ENCODE data around the gene AKAP13.

The AKAP13 gene

GRCh38 chr15:85488997-85489396 is 108.6 kb downstream of the AKAP13 start:
- no peaks in the 10 kb centered on the region for H3K27me3 Mint-ChIP-seq
- H3K4me1 Mint-ChIP-seq (ENCODE audit: low read depth) = peaks cover 78% of the 10 kb centered on the region
- no peaks in the 10 kb centered on the region for H3K9me3 Mint-ChIP-seq
- H3K4me3 Mint-ChIP-seq = no peak overlapping the region
- peaks cover 18% of the 10 kb centered on the region for H3K36me3 Mint-ChIP-seq (ENCODE audit: low read depth)
- DNase-seq = no peak
- no peak overlapping the region for H3K27ac Mint-ChIP-seq

DNA sequence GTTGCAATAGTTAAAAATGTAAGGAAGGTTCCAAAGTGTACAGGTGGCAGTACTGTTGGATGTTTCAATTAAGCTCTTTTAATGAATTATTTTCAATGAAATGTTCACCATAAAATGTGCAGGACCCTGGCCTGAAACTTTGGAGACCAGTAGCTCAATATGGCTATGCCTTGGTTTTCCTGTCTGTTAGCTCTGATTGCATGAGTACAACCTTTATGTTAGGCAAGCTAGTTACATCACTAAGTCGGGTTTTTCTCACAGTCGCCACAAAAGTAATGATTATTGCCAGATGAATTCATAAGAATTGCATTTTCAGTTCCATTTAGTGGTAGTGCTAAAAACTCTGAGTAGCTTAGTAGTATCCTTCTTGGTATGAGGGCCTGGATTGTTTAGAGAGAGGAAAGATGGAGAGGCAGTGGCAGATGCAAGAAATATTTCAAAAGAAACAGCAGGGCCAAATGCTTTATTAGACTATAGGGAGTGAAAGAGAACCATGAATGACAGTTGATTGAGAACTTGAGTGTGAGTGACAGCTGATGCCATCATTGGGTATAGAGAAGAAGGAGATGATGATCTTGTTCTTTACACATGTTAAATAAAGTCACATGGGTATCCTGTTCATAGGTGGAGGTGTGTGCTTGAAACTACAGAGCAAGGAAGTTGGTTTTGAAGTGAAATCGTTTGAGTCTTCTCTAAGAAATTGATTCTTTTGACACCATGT is 109.5 kb downstream of the AKAP13 start:
- Mint-ChIP-seq H3K27ac (peak overlapping the region; percentile 10), H3K9me3 (no peaks in the 10 kb centered on the region), H3K36me3 (ENCODE audit: low read depth) (peaks cover 18% of the 10 kb centered on the region), H3K4me3 (no peak overlapping the region), H3K4me1 (ENCODE audit: low read depth) (peaks cover 77% of the 10 kb centered on the region), H3K27me3 (no peaks in the 10 kb centered on the region)
- DNase-seq = no peak

DNA sequence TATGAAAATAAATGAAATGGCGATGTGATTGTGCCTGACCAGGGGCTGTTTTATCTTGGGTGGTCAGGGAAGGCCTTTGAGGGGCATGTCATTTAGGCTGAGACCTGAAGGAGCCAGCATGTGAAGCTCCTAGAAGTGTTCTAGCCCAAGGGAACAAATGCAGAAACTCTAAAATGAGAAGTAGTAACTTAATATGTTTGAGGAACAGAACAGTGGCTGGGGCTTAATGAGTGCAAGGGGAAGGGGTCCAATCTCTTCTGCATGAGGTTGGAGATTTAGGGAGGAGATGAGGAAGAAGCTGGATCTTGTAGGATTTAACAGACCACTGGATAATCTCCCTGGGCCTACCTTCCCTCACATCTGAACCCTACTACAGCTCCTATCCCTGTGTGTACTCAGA is 110.5 kb downstream of the AKAP13 start:
- DNase-seq = no peak
- H3K27me3 Mint-ChIP-seq = no peaks in the 10 kb centered on the region
- H3K4me1 Mint-ChIP-seq (ENCODE audit: low read depth) = peaks cover 77% of the 10 kb centered on the region
- H3K27ac Mint-ChIP-seq = peak overlapping the region; percentile 27
- peaks cover 18% of the 10 kb centered on the region for H3K36me3 Mint-ChIP-seq (ENCODE audit: low read depth)
- H3K4me3 Mint-ChIP-seq = no peak overlapping the region
- H3K9me3 Mint-ChIP-seq = no peaks in the 10 kb centered on the region

DNA sequence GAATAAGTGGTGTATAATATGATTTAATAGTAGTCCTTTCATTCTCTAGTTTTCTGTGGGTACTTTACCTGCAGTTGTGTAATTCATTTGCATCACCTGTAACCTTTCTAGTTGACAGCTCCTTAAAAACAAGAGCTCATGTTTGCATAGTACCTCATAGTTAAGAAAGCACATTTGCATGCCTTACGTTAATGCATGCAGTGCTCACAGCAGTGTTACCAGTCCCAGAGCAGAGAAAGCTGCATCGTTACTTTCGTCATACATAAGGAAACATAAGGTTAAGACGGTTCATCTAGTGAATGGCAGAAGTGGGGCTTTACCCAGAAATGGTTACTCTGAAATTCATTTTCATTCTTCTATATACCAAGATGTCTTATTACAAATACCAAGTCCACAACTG is 111.3 kb downstream of the AKAP13 start:
- Mint-ChIP-seq H3K36me3 (ENCODE audit: low read depth) (peaks cover 15% of the 10 kb centered on the region), H3K27me3 (no peaks in the 10 kb centered on the region), H3K9me3 (no peaks in the 10 kb centered on the region), H3K27ac (no peak overlapping the region), H3K4me3 (no peak overlapping the region), H3K4me1 (ENCODE audit: low read depth) (peaks cover 74% of the 10 kb centered on the region)
- DNase-seq = no peak

DNA sequence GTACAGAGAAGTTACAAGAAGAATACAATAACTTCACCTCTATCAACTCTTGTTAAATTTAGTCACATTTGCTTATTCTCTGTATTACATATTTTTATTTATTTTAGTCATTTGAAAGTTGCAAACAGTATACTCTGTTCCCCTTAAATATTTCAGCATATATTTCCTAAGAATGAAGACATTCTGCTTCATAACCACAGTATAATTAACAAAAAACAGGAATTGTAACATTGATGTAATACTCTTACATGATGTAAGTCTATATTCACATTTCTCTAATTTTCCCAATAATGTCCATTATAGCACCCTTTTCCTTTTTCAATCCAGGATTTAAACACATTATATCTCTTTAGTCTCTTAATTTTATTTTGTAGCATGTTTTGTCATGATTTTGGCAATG is 112.0 kb downstream of the AKAP13 start:
- peaks cover 10% of the 10 kb centered on the region for H3K36me3 Mint-ChIP-seq (ENCODE audit: low read depth)
- peaks cover 78% of the 10 kb centered on the region for H3K4me1 Mint-ChIP-seq (ENCODE audit: low read depth)
- no peak overlapping the region for H3K27ac Mint-ChIP-seq
- DNase-seq = no peak
- H3K4me3 Mint-ChIP-seq = no peak overlapping the region
- H3K27me3 Mint-ChIP-seq = no peaks in the 10 kb centered on the region
- H3K9me3 Mint-ChIP-seq = no peaks in the 10 kb centered on the region

DNA sequence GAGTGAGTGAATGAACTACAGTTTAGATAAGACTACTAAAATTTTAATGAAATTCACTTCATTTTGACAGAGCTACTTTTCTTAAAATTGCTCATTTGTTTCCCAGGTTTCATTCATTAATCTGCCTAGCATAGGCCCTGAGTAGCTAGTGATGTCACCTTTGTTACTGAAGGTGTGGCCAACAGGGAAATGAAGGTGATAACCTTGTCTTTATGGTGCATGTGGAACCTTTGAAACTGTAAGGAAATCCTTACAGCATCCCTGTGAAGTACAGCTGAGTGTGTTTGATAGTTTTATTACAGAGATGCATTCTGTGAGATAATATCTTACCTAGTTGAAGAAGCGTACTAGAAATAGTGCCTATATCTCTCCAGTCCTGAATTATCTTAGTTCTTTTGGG is 112.9 kb downstream of the AKAP13 start:
- no peak for DNase-seq
- Mint-ChIP-seq H3K36me3 (ENCODE audit: low read depth) (peaks cover 2% of the 10 kb centered on the region), H3K4me1 (ENCODE audit: low read depth) (peaks cover 79% of the 10 kb centered on the region)

DNA sequence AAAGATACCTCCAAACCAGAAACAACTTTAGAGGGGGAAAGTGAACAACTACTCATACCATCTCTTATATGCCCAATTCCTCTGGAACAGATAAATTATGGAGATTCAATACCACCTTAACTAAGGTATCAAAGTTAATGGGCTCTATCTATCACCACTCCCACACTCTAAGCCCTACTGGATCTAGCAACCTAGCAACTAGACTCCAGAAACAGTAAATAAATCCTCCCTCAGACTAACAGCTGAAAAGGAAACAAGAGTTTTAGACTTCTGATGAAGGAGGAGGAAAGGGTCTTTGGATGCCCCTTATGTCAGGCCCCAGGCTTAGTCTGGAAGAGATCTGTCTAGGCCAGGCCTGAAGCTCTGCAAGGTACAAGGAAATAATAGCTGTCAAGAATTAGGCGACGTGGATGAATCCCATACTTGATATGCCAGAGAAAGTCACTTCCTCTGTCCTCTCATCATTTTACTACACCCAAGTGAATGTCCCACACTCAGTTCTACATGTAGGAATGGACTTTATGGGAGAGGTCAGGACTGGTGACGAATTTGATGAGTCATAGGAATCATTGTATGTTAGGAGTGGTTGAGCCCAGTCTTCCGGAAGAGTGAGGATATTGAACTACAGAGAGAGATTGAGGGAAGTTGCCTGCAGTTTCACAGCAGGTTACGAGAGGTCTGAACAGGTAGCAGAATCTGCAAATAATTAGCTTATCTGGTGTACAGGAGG is 113.8 kb downstream of the AKAP13 start:
- H3K4me3 Mint-ChIP-seq = no peak overlapping the region
- H3K27ac Mint-ChIP-seq = no peak overlapping the region
- H3K36me3 Mint-ChIP-seq (ENCODE audit: low read depth) = no peaks in the 10 kb centered on the region
- no peaks in the 10 kb centered on the region for H3K27me3 Mint-ChIP-seq
- H3K4me1 Mint-ChIP-seq (ENCODE audit: low read depth) = peaks cover 79% of the 10 kb centered on the region
- DNase-seq = no peak
- H3K9me3 Mint-ChIP-seq = no peaks in the 10 kb centered on the region

More for the DNA sequence above, 112.9 kb downstream of the AKAP13 start:
- Mint-ChIP-seq H3K9me3 (no peaks in the 10 kb centered on the region), H3K27ac (no peak overlapping the region), H3K27me3 (no peaks in the 10 kb centered on the region), H3K4me3 (no peak overlapping the region)

- no peaks in the 10 kb centered on the region for H3K27me3 Mint-ChIP-seq
- no peak overlapping the region for H3K4me3 Mint-ChIP-seq
- H3K9me3 Mint-ChIP-seq = no peaks in the 10 kb centered on the region
- H3K4me1 Mint-ChIP-seq (ENCODE audit: low read depth) = peaks cover 79% of the 10 kb centered on the region
- DNase-seq = no peak
- no peaks in the 10 kb centered on the region for H3K36me3 Mint-ChIP-seq (ENCODE audit: low read depth)
- no peak overlapping the region for H3K27ac Mint-ChIP-seq
Measured at GRCh38 chr15:85495096-85495495, 114.7 kb downstream of the AKAP13 start.

DNA sequence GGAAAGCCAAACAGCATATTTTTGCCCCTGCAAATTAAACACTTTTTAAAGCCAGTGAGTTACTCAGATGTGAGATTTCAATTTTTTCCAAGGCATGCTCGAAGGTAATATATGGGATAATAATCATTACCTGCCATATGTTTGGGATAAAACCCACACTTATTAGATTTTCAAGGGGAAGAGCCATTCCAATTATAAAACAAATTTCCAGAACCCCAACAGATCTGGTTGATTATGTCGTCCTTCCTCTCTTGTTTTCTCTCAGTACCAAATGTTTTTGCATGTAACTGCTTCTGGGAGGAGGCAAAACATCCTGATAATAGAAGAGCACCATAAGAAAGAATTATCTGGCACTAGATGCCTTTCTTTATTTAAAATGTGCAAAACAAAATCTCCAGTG is 115.1 kb downstream of the AKAP13 start:
- peaks cover 79% of the 10 kb centered on the region for H3K4me1 Mint-ChIP-seq (ENCODE audit: low read depth)
- no peak overlapping the region for H3K4me3 Mint-ChIP-seq
- no peak for DNase-seq
- no peaks in the 10 kb centered on the region for H3K27me3 Mint-ChIP-seq
- H3K9me3 Mint-ChIP-seq = no peaks in the 10 kb centered on the region
- H3K36me3 Mint-ChIP-seq (ENCODE audit: low read depth) = no peaks in the 10 kb centered on the region
- no peak overlapping the region for H3K27ac Mint-ChIP-seq

DNA sequence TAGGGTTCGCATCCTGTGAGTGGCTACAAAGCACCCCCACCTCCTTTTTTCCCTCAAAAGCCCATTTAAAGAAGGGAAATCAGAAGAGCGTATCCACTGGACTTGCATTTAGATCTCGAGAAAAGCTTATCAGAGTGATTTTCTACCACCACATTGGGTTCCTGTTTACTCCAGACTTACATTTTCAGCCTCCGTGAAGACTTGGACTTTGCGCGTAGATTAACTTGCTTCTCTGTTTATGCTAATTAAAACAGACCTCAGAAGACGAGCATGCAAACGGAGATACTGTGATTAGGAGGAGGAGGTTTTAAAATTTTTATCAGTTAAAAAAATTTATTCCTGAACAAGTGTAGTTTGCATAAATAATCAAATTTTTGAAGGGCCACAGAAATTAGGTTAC is 115.7 kb downstream of the AKAP13 start:
- Mint-ChIP-seq H3K36me3 (ENCODE audit: low read depth) (no peaks in the 10 kb centered on the region), H3K9me3 (no peaks in the 10 kb centered on the region), H3K4me3 (no peak overlapping the region), H3K27ac (no peak overlapping the region), H3K27me3 (no peaks in the 10 kb centered on the region), H3K4me1 (ENCODE audit: low read depth) (peaks cover 80% of the 10 kb centered on the region)
- DNase-seq = no peak

GRCh38 chr15:85496551-85497171 is 116.3 kb downstream of the AKAP13 start:
- Mint-ChIP-seq H3K9me3 (no peaks in the 10 kb centered on the region), H3K27ac (no peak overlapping the region), H3K36me3 (ENCODE audit: low read depth) (no peaks in the 10 kb centered on the region), H3K4me3 (no peak overlapping the region), H3K4me1 (ENCODE audit: low read depth) (peaks cover 84% of the 10 kb centered on the region), H3K27me3 (no peaks in the 10 kb centered on the region)
- no peak for DNase-seq

DNA sequence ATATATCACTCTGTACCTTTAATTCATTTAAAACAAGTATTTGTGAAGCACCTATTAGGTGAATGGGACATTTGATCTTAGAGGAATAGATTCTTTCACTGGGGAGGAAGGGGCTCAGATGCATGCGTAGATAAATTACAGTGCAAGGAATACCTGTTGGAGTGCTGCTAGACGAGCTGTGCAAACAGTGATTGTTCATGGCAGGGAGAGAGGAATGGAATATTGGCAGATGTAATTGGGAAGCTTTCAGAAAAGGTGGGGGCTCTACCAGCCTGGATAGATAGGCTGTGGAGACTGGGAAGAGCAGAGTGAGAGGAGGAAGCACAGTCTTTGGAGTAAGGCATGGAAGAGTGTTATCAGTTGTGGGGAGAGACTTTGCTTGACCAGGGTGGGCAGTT is 116.8 kb downstream of the AKAP13 start:
- no peak for DNase-seq
- Mint-ChIP-seq H3K27ac (peak overlapping the region; percentile 1), H3K27me3 (no peaks in the 10 kb centered on the region), H3K4me1 (ENCODE audit: low read depth) (peaks cover 87% of the 10 kb centered on the region), H3K9me3 (no peaks in the 10 kb centered on the region), H3K36me3 (ENCODE audit: low read depth) (no peaks in the 10 kb centered on the region), H3K4me3 (no peak overlapping the region)

DNA sequence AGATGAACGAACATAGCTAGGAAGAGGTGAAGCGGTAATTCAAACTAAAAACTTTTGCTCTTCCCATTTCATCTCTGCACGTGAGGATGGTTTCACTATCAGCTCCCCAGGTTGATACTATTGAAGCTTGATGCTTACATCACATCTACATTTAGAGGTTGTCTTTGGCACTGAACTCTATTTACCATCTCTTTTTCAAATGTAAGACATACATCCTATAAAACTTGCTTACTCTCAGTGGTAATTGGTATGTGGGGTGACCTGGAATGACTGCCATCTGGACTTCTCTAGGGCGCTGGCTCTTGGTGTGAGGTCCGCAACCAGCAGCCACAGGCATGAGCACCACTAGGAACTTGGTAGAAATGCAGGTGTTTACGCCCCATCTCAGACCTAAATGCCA is 118.1 kb downstream of the AKAP13 start:
- Mint-ChIP-seq H3K27me3 (no peaks in the 10 kb centered on the region), H3K27ac (no peak overlapping the region), H3K36me3 (ENCODE audit: low read depth) (no peaks in the 10 kb centered on the region), H3K4me3 (no peak overlapping the region), H3K9me3 (no peaks in the 10 kb centered on the region), H3K4me1 (ENCODE audit: low read depth) (peaks cover 89% of the 10 kb centered on the region)
- no peak for DNase-seq

DNA sequence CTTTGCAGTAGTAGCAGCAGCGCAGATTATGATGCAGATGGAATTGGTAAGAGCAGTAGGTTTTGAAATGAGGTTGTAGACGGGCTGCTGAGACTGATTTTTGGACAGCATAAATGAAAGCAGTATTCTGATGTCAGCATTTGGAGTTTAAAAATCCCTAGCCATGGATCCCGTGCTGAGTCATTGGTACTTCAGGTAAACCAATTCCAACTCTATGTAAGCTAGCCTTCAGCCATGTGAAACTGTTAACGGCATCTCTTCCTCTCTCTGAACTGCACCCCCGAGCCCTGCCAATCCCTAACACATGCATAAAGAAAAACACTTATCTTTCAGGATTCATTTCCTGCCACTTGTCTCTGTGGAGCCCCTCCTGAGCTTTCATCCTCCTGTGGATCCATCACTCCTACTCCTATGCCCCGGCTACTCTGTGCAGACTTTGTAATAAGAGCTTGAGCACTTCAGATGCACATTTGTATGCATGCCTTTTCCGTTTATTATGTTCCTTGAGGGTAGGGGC is 119.0 kb downstream of the AKAP13 start:
- H3K4me3 Mint-ChIP-seq = no peak overlapping the region
- peak overlapping the region; percentile 5 for H3K27ac Mint-ChIP-seq
- H3K27me3 Mint-ChIP-seq = no peaks in the 10 kb centered on the region
- no peak for DNase-seq
- H3K9me3 Mint-ChIP-seq = no peaks in the 10 kb centered on the region
- H3K4me1 Mint-ChIP-seq (ENCODE audit: low read depth) = peaks cover 88% of the 10 kb centered on the region
- H3K36me3 Mint-ChIP-seq (ENCODE audit: low read depth) = no peaks in the 10 kb centered on the region
